Stimulated activated CD8-positive, alpha-beta memory T cell treated with anti-CD3 and anti-CD28 coated beads, Interleukin-12 subunit alpha, Interleukin-12 subunit beta, amount 100 ng/mL, for 4 hours (primary cell): ENCODE results near the gene RAD51.
"Not testable (repeated sequence)": the region's sequence is repeated elsewhere in the genome, so short reads cannot be mapped to it uniquely, and the experiment has no call there.

Experiments
- DNase-seq: peaks from one replicate; pipeline ENCODE4 v3.0.0-alpha.2; 2020; ENCODE audit warnings: low read depth

The RAD51 gene

GRCh38 chr15:40694688-40695468 lies at the start of gene RAD51:
Gene RAD51 (plus strand): TSS chr15:40695174. CDS start chr15:40698759, 3,585 bp downstream.
- DNase-seq, result peak; percentile 83

GRCh38 chr15:40647523-40647922 lies 47.5 kb upstream of the RAD51 start:
- no peak for DNase-seq

GRCh38 chr15:40650479-40650878 lies 44.5 kb upstream of the RAD51 start:
- DNase-seq, result no peak

- DNase-seq, result no peak
These were observed 34.3 kb upstream of the RAD51 start for GRCh38 chr15:40660686-40661085.

GRCh38 chr15:40664909-40665308 lies 30.1 kb upstream of the RAD51 start:
- DNase-seq, result no peak

GRCh38 chr15:40676290-40676689 lies 18.7 kb upstream of the RAD51 start:
- not testable (repeated sequence) for DNase-seq

- not testable (repeated sequence) for DNase-seq
These were observed 18.1 kb upstream of the RAD51 start for GRCh38 chr15:40676906-40677305.

GRCh38 chr15:40680151-40680550 lies 14.8 kb upstream of the RAD51 start:
- no peak for DNase-seq

GRCh38 chr15:40680959-40681358 lies 14.0 kb upstream of the RAD51 start:
- not testable (repeated sequence) for DNase-seq

- DNase-seq, result no peak
These were observed 10.6 kb upstream of the RAD51 start for GRCh38 chr15:40684381-40684780.

- no peak for DNase-seq
These were observed 9.6 kb upstream of the RAD51 start for GRCh38 chr15:40685376-40685775.

GRCh38 chr15:40688932-40689799 lies 5.8 kb upstream of the RAD51 start:
- DNase-seq, result no peak

- no peak for DNase-seq
These were observed 3.2 kb upstream of the RAD51 start for GRCh38 chr15:40691737-40692136.

GRCh38 chr15:40693904-40694687 lies 878 bp upstream of the RAD51 start:
- DNase-seq, result no peak

GRCh38 chr15:40695469-40695890 lies 506 bp downstream of the RAD51 start:
- no peak for DNase-seq

- DNase-seq, result no peak
These were observed 1.3 kb downstream of the RAD51 start for GRCh38 chr15:40696228-40696627.

- DNase-seq, result no peak
These were observed 2.9 kb downstream of the RAD51 start for GRCh38 chr15:40697916-40698315.

- DNase-seq, result no peak
These were observed 7.1 kb downstream of the RAD51 start for GRCh38 chr15:40702077-40702476.

- no peak for DNase-seq
These were observed 11.1 kb downstream of the RAD51 start for GRCh38 chr15:40706121-40706520.

GRCh38 chr15:40714144-40714543 lies 19.2 kb downstream of the RAD51 start:
- no peak for DNase-seq

GRCh38 chr15:40716165-40716564 lies 21.2 kb downstream of the RAD51 start:
- no peak for DNase-seq

GRCh38 chr15:40721701-40722100 lies 26.7 kb downstream of the RAD51 start:
- DNase-seq, result no peak
